ENCODE data around the gene RTTN.

The RTTN gene

DNA sequence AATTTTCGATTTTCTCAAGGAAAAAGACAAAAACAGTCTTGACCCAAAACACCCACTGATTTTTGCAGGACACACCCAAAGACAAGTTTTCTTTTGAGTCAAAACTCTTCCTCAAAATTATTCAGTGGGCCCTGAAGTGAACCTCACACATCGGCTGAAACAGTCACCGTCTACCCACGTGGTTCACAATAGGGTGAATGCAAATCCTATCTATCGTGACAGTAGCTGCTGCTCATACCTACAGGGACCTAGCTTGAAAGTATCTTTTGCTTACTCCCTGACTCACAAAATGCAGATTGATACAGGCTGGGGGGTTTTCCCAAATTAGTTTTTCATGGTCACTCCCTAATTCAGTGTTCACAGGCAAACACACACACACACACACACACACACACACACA lies 247.1 kb downstream of the RTTN start:
- TF ChIP-seq GATA3 (IDR thresholded peaks at IDR 0.05; ENCODE audit: low read depth, low read length) (no peak), GATA2 (IDR thresholded peaks at IDR 0.05; ENCODE audit: low read depth, low read length) (no peak)

DNA sequence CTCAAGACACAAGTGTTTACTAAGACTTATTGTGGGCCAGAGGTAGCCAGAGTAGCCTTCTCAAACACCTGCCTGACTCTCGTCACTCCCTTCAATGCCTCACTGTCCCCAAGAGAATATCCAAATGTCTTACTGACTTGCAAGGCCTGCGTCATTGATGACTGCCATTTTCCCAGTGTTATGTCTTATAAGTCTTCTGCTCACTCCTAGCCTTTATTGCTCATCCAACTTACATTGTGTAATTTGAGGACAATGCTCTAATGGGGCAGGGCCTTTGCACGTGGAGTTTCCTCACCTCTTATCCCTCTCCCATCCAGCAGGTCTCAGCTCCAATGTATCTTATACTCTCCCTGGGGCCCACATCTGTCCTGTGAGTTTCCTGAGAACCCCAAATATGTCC lies 247.7 kb downstream of the RTTN start:
- no peak for TF ChIP-seq GATA3 (IDR thresholded peaks at IDR 0.05; ENCODE audit: low read depth, low read length)
- TF ChIP-seq GATA2 (IDR thresholded peaks at IDR 0.05; ENCODE audit: low read depth, low read length) = no peak

DNA sequence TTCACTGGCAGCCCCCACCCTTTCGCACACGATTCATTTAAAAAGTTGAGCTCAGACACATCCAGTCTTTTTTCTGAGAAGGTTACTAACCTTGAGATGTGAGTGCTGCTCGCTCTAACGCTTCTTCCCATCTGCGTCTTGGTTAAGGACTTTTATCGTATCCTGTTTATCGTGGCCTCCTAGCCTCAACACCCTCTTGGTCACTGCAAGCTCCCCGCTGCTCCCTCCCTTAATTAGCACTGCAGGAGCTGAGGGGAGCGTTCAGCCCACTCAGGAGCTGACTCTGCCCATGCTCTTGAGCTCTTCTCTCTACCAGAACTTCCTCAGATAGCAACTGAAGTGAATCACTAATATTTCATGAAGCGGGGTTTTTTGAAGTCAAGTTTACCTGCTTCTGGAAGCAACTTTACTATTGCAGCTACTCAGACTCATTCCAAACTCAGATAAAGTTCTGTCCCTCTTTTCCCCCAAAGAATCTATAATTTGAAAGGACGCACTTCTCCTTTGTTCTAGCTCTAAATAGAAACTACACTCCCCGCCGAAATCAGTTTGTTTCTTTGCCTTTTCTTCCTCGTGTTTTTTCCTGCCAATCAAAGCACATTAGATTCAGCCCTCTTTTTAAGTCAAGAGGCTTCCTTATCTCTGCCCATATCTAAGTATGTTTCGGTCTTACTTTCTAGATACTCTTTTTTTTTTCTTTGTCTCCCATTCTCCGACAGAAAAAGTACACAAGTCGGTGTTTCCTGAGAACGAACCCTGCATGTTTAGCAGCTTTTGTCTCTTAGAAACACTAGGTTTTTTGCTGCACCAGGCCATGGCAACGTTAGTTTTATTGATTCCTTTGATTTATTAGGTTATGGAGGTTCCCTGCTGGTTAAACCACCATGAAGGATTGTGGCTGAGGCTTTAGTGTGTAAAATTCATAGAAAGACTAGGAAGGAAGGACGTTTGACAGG lies 248.5 kb downstream of the RTTN start:
- TF ChIP-seq GATA2 (IDR thresholded peaks at IDR 0.05; ENCODE audit: low read depth, low read length) = no peak
- TF ChIP-seq GATA3 (IDR thresholded peaks at IDR 0.05; ENCODE audit: low read depth, low read length) = no peak

DNA sequence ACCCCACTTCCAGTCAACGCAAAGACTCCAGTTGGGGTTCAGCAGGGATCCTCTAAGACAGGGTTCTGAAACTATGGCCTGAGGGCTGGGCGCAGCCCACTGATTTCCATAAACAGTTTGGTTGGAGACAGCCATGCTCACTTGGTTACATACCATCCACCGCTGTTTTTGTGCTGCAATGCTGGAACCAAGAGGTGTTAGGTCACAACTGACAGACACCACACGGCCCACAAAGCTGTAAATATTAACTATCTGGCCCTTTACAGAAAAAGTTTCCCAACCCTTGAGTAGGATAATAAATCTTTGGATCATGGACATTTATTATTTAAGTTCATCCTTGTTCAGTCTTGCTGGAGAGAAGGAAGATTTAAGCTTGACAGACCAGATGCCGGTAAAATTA lies 249.4 kb downstream of the RTTN start:
- TF ChIP-seq GATA3 (IDR thresholded peaks at IDR 0.05; ENCODE audit: low read depth, low read length) (no peak), GATA2 (IDR thresholded peaks at IDR 0.05; ENCODE audit: low read depth, low read length) (no peak)

DNA sequence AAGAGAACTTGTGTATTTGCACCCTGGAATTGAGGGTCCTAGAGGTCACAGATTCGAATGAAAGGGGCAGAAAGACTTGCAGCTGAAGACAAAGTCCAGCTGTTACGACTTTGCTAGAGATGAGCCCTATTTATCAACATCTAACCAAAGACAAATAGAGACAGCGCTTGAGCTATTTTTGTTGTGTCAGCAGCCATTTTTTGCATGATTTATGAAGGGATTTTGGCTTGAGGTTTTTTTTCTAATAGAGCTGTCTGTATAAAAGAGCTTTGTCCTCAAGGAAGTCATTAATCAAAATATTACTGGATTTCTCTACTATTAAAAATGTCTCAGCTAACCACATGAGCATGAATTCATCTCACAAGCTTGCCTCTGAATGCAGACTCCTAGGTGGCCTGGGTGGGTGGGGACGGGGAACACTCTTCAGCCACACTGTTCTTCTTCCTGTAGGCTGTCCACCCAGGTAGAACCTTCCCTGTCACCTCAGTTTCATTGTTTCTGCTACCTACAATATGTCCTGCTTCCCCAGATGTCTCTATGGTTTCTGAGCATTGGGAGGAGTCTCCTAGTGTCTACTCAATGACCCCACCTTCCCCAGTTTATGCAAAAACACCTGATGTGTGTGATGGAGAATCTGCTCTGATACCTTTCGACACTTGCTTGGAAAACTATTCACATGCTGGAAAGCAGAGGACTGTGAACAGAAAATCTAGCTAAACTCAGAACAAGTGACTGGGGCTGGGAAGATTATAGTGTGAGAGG lies 250.6 kb downstream of the RTTN start:
- no peak for TF ChIP-seq GATA2 (IDR thresholded peaks at IDR 0.05; ENCODE audit: low read depth, low read length)
- TF ChIP-seq GATA3 (IDR thresholded peaks at IDR 0.05; ENCODE audit: low read depth, low read length) = no peak

DNA sequence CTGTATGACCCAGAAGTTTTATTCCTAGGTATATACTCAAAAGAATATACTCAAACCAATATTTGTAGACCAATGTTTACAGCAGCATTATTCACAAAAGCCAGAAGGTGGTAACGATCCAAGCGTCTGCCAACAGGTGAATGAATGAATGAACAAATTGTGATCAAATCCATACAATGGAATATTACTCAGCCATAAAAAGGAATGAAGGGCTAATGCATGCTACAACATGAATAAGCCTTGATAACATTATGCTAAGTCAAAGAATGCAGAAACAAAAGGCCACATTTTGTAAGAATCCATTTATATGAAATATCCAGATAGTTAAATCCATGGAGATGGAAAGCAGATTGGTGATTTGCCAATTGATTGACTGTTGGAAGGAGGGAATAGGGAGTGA lies 252.3 kb downstream of the RTTN start:
- no peak for TF ChIP-seq GATA3 (IDR thresholded peaks at IDR 0.05; ENCODE audit: low read depth, low read length)
- no peak for TF ChIP-seq GATA2 (IDR thresholded peaks at IDR 0.05; ENCODE audit: low read depth, low read length)
